NCI-H1092 treated with DMSO at 0.1 percent for 48 hours (cell line): ENCODE data around the gene METTL3.

ENCODE experiments used
- DNase-seq: peaks from one replicate; lab custom pipeline; 2025; lab: John Stamatoyannopoulos, UW

Gene METTL3

DNA sequence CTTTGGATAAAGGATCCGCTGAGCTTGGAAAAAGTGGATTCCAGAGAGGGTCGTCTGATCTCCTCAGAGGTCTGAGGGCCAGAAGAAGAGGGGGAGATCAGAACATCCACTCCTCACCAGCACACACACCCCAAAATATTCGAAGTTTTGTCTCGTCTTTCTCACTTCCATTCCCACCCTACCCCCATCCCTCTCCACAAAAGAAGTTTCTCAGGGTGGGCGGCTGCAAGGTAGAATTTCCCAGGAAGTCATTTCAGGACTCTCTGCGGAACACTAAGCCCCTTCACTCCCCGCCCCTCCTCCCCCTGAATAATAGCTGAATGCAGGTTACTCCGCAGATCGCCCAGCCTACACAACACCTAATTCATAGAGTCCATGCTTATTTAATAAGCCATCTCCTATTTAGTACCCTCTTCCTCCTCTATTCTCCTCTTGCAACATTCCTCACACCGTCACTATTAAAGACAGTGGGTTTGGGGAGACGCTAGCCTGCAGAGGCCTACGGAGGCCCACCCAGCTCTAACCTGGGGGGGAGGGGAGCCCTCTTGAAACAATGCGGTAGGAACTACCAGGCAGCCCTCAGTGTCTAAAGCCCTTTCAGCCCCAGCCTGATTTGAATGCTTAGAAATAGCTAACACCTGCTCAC, 15.7 kb upstream of the METTL3 start:
- peak; percentile 75 for DNase-seq

DNA sequence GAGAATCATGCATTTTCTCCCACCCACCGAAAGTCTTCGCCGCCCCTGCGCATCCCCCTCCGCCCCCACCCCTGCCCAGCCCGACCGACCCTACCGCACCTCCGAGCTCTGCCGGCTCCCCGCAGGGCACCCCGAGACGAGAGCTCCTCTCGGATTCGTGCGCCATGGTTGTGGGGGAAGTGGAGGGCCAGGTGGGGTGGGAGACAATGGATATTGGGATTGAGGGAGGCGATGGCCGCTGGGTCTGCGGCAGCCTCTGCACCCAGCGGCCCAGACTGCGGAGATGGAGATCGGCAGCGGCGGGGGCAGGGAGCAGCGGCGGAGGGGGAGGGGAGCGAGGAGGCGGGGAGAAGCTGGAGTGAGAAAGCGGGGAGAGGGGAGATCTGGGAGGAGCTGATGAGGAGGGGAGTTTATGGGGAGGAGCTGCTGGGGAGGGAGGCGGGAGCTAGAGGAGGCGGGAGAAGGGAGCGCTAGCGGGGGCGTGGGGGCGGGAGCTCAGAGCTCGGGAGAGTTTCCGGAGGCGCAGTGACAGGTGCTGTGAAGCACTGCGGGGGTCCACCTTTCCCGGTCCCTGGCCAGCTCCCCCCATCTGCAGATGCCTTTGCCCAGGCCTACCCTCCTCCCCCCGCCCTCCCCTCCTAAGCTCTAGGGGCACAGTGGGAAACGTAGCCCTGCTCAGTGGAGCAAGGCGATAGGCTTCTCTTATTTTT, 15.0 kb upstream of the METTL3 start, which contains the start of gene SALL2:
Gene SALL2 (minus strand): TSS at position 385 of the 710 bp plus-strand sequence. CDS start 219 bp downstream, at position 166.
- DNase-seq, result peak; percentile 96

DNA sequence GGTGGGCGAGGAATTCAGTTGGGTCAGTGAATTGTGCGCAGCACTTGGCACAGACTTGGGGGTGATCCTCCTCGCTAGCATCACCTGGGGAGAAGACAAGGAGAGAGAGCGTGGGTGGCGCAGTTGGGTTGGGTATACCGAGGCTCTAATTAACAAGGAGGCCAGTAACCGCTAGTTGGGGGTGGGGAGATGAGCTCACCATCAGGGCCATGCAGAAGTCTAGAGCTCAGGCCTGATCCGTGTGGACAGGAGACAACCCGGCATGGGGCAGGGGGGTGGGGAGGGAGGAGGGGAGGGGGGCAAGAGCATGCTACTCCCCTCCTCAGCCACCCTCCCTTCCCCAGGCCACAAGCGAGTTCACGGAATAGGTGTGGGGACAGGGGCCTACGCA, 14.4 kb upstream of the METTL3 start:
- peak; percentile 31 for DNase-seq

DNA sequence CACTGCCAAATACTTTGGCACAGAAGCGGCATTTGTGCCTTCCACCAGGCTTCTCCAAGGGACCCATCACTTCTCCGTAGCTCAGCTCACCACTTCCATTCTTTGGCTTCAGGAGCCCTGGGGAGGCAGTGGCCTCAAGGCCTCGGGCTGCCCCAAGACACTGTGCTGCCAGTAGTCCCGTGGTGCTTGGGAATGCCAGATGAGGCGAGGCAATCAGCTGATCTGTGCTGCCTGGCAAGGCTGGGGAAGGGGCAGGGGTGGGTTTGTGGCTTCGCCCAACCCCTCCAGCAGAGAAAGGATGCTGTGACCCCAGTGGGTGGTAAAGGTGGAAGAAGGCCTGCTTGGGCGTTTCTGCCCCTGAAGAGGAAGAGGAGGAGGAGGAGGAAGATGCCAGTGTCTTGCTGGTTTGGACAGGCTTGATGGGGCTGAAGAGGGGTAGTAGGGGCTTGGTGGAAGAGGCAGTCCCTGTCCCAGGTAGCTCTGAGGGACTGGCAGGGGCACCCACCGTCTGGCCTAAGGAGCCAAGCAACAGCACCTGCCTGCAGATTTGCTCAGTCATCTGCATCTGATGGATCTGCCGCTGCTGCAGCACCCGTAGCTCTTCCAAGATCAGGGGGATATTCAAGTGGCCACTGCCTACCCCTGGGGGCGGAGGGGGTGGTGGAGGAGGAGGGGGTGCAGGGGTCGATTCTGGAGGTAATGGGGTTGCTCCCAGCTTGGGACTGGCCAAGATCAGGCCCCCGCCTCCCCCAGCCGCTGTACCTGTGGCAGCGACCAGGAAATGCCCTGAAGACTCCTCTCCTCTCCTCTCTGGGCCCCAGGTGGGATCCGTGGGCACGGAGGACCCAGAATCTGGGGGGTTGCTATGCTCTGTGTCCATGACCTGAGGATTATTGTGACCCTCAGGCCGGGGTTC, 13.7 kb upstream of the METTL3 start:
- DNase-seq, result no peak

DNA sequence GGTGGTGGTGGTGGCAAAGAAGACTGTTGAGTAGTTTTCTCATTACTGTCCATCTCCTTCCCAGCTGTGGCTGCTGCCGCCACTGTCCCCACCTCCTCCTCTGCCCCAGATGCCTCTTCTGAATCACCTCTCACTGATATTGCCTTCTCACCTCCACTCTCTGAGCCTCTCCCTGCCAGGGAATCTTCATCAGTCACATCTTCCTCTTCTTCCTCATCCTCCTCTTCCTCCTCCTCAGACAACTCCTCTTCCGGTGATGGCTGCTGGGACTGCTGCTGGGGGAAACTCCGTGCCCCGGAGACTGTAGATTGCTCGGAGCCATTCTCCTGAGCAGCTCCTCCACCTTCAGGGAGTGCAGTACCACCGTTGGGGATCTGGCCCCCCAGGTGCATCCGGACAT, 12.1 kb upstream of the METTL3 start:
- DNase-seq, result no peak

DNA sequence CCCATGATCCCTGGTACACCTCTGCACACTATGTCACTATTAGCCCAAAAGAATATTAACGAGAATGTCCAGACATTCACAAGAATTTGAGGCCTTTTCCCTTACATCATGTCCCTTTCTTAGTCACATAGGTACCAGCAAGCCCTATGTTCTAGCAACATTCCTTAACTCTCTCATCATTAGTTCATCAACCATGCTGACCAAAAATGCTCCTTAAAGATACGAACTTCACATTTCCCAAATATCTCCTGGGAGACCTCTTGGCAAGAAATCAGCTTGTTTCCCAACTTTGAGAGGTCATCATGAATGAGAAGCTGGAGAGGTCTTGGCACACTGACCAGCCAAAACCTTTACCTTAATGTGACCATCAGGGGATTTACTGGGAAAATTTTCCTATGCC, 10.4 kb upstream of the METTL3 start:
- DNase-seq, result no peak

DNA sequence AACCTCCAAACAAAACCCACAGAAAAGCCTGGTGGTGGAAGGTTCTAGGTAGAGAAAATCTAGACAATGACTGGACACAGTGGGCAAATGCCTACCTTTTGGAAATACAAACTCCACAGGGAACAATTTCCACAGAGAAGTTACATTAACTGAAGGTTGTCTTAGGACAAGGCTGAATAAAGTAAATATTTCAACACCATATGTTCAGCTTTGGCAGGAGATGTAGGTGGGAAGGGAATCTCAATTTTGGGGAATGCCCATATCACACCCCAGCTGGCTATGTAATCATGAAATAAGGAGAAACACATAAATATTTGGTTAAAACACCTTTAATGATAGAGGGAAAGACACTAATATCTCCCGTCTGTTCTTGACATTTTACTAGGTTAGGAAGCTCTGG, 9.6 kb upstream of the METTL3 start:
- DNase-seq, result no peak

DNA sequence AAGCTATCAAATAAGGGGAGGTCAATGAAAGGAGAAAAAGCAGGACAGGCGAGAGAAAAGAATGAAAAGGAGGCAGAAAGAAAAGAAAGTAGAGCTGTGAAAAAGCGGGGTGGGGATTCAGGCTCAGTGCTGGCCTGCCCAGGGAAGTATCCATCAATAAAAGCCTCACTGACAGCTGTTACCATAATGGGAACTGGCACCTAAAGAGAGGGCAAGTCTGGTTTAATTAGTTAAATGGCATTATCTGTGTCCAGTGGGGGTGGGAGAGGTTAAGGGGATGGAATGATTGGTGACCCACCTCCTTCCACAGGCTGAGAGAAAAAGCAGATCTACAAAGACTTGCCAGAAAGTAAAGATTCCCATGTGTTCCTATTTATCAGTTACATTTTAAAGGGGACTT, 7.6 kb upstream of the METTL3 start:
- no peak for DNase-seq

DNA sequence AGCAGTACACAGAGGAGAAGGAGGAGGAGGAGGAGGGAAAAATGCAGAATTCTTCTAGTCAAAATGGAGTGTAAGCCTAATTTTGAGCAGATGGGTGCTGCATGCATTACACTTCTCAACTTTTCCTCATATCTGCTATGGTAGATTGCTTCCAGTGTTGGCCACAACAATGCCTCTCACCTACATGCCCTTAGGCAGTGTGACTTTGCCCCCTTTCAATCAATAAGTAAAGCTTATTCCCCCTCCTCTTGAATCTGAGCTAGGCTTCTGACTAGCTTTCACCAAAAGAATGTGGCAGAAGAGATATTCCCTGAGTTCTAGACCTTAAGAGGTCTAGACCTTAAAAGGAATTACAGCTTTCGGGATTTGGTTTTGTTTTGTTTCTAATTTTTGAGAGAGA, 3.2 kb upstream of the METTL3 start:
- no peak for DNase-seq

DNA sequence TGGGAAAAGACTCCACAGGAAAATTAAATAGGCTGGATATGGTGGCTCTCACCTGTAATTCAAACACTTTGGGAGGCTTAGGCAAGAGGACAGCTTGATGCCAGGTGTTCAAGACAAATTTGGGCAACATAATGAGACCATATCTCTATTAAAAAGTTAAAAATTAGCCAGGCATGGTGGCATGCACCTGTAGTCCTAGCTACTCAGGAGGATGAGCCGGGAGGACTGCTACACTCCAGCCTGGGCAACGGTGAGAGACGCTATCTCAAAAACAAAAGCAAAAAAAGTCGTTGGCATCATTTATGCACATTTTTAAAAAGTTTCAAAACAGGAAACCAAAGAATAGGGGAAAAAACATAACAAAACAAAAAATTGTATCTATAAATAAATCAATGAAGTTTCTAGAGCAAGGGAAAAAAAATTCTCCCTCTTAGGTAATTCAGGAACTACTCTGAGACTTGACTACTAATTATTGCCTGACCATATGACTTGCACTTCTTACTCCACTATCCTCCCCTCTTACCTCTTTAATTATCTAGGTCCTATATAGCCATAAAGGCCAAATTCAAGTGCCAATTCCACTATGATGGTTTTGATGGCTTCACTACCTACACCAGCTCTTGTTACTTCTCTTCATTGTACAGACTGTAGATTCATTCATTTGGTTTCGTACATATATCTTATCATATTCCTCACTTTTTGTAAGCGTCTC, 1.6 kb downstream of the METTL3 start:
- no peak for DNase-seq

DNA sequence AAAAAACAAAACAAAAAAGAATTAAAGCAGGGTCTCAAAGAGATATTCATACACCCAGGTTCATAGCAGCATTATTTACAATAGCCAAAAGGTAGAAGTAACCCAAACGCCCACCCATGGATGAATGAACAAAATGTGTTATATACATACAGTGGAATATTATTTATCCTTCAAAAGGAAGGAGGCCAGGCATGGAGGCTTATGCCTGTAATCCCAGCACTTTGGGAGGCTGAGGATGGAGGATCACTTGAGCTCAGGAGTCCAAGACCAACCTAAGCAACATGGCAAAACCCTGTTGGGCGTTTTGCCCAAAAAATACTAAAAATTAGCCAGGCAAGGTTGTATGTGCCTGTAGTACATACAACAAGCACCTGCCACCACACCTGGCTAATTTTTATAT, 4.6 kb downstream of the METTL3 start:
- DNase-seq, result no peak

DNA sequence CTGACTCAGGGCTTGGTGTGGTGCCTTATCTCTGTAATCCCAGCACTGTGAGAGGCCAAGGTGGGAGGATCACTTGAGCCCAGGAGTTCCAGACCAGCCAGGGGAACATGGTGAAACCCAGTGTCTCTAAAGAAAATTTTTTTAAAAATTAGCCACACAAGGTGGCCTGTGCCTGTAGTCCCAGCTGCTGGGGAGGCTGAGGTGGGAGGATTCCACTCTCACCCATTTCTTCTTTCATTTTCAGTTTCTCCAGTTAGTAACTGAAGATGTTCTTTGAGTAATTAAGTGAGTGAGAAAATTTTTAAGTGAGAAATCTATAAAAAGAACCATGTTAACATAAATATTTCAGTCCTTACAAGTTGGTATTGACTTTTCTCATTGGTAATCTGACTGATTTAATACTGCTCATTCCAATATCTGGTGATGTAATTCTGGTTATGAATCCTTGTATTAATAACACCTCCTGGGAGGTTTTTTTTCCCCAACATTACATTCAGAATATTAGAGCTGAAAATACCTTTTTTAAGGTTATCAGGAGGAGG, 6.1 kb downstream of the METTL3 start:
- no peak for DNase-seq

DNA sequence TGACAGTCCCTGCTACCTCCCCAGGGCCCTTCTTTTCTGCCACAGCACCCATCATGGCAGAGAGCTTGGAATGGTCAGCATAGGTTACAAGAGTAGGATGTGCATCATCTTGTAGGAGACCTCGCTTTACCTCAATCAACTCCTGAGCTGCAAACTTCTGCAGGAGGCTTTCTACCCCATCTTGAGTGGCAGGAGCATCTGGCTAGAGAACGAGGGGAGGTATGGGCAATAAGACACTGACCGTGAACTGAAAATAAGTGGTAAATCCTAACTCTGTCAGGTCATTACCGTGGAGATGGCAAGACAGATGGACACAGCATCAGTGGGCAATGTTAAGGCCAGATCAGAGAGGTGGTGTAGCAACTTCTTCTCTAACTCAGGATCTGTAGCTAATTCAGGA, 7.8 kb downstream of the METTL3 start:
- DNase-seq, result no peak

DNA sequence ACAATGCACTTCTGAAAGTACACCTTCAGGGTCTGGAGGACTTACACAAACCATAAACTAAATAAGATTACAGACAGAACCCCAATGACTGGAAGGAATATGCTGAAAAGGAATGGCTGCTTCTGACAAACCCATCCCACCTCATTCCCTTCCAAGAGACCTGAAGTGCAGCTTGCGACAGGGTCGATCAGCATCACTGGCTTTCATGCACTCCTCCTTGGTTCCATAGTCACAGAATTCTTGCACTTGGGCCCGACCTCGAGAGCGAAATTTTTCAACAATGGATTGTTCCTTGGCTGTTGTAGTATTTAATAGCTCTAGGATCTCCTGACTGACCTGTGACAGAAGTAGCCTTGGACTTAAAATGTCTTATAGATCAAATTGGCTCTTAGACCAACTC, 9.6 kb downstream of the METTL3 start:
- no peak for DNase-seq

DNA sequence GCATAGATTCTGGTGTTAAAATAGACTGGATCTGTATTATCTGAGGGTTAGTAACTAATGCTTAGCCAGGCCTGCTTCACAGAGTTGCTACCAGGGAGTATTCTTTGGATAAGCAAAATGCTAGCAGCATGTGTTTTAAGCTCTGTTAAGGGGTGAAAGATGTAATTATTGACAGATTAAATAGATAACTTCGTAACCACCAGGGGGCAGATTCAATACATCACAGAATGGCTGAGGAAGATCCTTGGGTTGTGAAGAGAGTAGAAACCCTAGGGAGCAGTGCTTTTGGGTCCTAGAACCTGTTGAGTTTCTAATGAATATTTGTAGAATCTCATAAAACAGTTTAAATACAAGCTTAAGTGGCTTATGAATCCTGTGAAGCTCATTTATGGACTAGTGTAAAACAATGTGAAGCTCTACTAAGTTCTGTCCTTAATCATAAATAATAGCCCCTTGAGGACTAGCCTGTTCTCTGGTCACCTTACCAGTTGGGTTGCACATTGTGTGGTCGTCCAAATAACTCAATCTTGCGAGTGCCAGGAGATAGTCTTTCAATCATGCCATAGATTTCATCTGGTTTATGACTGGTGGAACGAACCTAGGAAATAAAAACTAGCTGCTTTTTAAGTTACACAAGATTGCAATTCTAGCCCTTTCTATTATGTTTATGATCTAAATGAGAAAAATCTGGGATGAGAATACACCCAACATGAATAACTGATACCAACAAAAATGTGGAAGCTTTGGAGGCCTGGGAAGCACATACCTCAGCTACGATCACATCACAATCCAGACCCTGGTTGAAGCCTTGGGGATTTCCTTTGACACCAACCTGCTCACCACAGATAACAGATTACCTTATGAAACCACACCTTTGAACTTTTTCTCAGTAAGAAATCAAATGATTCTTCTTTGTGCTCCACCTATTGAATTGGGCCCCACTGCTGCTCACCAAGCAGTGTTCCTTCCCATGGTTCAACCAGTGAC, 12.3 kb downstream of the METTL3 start:
- DNase-seq, result peak; percentile 64

DNA sequence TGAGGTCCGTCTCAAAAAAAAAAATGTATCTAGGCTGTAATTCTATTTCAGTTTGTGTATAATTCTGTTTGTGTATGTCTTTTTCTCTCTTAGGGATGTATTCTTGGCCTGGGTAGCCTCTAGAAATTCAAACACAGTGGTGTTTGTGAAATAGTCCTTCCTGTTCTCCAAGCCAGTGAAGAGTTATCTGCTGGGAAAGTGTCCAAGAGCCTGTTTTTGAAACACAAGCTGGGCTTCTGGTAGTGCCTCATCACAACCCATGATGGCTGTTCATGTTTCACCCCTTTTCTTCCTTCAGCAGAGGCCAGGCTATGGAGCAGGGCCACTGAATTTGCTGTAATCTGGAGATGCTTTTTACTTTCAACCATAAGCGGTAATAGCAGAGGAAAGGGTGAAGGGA, 14.7 kb downstream of the METTL3 start:
- DNase-seq, result no peak

DNA sequence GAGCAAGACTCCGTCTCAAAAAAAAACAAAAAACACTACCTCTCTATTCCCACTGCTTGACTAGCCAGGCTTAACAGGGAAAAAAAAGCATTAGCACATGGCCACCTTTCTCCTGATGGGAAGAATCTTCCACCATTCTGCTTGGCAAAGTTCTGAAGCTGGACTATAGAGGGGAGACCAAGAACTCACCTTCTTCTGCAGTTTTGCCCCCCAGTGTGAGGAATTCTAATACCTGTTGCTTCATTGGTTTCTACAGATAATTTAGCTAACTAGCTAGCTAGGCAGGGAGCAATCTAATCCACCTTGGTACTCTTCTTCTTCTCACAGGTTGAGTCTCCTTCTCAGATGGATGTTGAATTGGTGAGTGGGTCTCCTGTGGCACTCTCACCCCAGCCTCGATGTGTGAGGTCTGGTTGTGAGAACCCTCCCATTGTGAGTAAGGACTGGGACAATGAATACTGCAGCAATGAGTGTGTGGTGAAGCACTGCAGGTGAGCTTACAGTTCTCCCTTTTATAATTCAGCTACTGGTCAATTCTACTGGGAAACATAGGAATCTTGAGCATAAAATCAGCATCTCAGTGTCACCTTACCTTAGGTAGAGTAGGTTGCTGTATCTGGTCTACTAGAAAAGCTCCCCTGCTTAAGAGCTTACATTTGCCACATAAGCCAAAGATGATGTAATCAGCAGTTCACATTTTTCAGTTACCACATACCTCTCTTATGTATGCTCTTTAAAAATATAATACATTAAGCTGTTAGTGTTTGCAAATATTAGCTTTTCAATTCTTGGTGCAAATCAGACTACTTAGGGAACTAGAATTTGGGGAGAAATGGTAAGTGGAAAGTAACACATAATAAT, 16.0 kb downstream of the METTL3 start:
- no peak for DNase-seq

DNA sequence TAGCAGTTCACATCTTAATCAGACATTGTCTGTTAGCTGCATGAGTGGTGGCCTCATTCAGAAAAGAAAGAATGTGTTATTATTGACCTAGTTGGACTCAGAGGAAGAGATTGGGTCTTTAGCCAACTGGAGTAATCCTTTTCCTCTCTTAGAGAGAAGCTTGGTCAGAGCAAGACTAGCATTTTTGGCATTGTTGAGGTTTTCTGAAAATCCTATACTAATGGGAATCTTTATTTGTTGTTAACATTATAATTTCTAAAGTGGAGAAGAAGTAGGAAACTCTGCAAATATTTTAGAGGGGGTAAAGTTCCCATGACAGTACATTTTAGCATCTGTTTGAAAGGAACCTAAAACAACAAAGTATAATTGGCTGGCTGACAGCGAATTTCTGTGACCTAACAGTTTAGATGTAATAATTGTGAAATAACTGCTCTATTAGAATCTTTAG, 24.5 kb downstream of the METTL3 start:
- DNase-seq, result no peak

DNA sequence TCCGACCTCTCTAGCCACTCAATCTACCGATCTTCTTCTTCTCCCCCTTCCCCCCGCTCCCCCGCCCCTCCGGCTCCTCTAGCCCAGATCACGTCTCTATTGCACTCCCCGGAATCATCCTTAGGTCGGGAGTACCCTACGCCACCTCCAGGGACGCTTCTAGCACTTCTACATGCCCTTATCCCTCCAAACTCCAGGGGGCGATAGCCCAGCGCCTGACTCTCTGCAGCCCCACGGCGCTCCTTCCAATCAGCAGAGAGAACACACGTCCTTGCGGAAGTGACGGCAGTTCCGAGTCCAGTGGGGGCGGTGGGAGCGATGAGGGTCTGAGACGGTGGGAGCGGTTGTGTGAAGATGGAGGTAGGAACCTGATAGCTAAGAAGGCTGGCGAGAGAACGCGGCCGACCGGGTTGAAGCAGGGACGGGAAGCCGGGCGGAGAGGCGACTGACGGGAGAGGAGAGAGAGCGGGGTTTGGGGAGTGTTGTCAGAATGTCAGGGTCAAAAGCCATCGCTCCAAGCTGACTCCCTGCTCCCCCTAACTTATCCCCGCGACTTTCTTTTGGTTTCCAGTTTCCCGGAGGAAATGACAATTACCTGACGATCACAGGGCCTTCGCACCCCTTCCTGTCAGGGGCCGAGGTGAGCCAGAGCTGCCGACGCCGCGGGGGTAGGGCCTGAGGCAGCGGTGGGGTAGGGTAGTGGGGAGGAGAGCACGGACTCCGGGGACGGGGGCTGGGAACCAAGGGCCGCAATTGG, 34.0 kb downstream of the METTL3 start, which contains the start of the genes RAB2B and TOX4:
Gene RAB2B (minus strand): TSS at position 35 of the 757 bp plus-strand sequence. CDS start 87 bp downstream, outside the sequence.
Gene TOX4 (plus strand): TSS at position 271 of the 757 bp plus-strand sequence. CDS start 84 bp downstream, at position 355.
- peak; percentile 100 for DNase-seq
